Diencephalon (tissue), 1 donor: ENCODE measurements around the gene SPATA19. TPM values are rescaled to one million over a fixed set of nuclear protein-coding genes. Genes with fewer than 3 reads are reported as not detected.

Experiments used
- total RNA-seq: library from RNA; depleted of rRNA; stranded (reverse); fragments of >200 nt; gene quantifications from one replicate; pipeline ENCODE4 v1.2.3, GENCODE V29; 2014

The SPATA19 gene
- total RNA-seq = not detected

GRCh38 chr11:133845413-133845812, at the start of gene SPATA19:
Gene SPATA19 (minus strand): TSS chr11:133845513. CDS start chr11:133845446, 67 bp downstream.

Other genes starting within 250 kb of the SPATA19 start
- 40.8 TPM for gene IGSF9B, start 111.5 kb upstream of the SPATA19 start, total RNA-seq
- gene JAM3, start 223.6 kb upstream of the SPATA19 start, total RNA-seq = 44.8 TPM